Naive B cell (primary cell): ENCODE data around the gene TTC33. TPM values are rescaled to one million over a fixed set of nuclear protein-coding genes. Genes with fewer than 3 reads are reported as not detected.
A peak's percentile ranks its signal among the peaks of the same experiment; 100 is the strongest.
"Not testable (repeated sequence)": the region's sequence is repeated elsewhere in the genome, so short reads cannot be mapped to it uniquely, and the experiment has no call there.

Experiments
- ATAC-seq, 2 donors: fragments of 150-1000 bp; cut with Tn5 transposase; 2 replicates each; pipeline ENCODE4 v1.10.0; 2021; ENCODE audit warnings: low read depth in 2 of 2, mild to moderate bottlenecking in 2 of 2, moderate library complexity in 2 of 2
- DNase-seq: peaks from one replicate; pipeline ENCODE4 v3.0.0; 2022
- H3K27ac Mint-ChIP-seq, 6 donors: one replicate each; pipeline ENCODE4 v1.8.0; 2020 to 2022; ENCODE audit warnings: mild to moderate bottlenecking in 6 of 6, mixed read lengths in 6 of 6, moderate library complexity in 5 of 6, inconsistent platforms in 2 of 6
- H3K27me3 Mint-ChIP-seq, 3 donors: one replicate each; pipeline ENCODE4 v1.8.0; 2021 to 2022; ENCODE audit warnings: mixed read lengths in 3 of 3, mild to moderate bottlenecking in 1 of 3
- H3K36me3 Mint-ChIP-seq, 2 donors: one replicate each; pipeline ENCODE4 v1.8.0; 2020 to 2022; ENCODE audit warnings: mixed read lengths in 2 of 2, inconsistent platforms in 1 of 2, mild to moderate bottlenecking in 1 of 2
- H3K4me1 Mint-ChIP-seq, 3 donors: one replicate each; pipeline ENCODE4 v1.8.0; 2020 to 2022; ENCODE audit warnings: mixed read lengths in 3 of 3, inconsistent platforms in 1 of 3, mild to moderate bottlenecking in 1 of 3, moderate library complexity in 1 of 3
- H3K4me3 Mint-ChIP-seq, 8 donors: one replicate each; pipeline ENCODE4 v1.8.0; 2020 to 2022; ENCODE audit warnings: mild to moderate bottlenecking in 8 of 8, mixed read lengths in 8 of 8, moderate library complexity in 8 of 8, inconsistent platforms in 2 of 8
- H3K9me3 Mint-ChIP-seq, 7 donors: one replicate each; pipeline ENCODE4 v1.8.0; 2020 to 2022; ENCODE audit warnings: mixed read lengths in 7 of 7, mild to moderate bottlenecking in 5 of 7, inconsistent platforms in 2 of 7, moderate library complexity in 1 of 7
- polyA plus RNA-seq, 6 donors: library from polyadenylated mRNA; unstranded; fragments of 300-500 nt; fragmentation: Illumina TruSeq; gene quantifications; one replicate each; pipeline ENCODE4 v1.2.3, GENCODE V29; 2021; ENCODE audit warnings: low read depth in 6 of 6

Gene TTC33
- polyA plus RNA-seq, 6 donors from 2014 or later, result 14.6 to 21.6 (median 18.9) TPM

DNA sequence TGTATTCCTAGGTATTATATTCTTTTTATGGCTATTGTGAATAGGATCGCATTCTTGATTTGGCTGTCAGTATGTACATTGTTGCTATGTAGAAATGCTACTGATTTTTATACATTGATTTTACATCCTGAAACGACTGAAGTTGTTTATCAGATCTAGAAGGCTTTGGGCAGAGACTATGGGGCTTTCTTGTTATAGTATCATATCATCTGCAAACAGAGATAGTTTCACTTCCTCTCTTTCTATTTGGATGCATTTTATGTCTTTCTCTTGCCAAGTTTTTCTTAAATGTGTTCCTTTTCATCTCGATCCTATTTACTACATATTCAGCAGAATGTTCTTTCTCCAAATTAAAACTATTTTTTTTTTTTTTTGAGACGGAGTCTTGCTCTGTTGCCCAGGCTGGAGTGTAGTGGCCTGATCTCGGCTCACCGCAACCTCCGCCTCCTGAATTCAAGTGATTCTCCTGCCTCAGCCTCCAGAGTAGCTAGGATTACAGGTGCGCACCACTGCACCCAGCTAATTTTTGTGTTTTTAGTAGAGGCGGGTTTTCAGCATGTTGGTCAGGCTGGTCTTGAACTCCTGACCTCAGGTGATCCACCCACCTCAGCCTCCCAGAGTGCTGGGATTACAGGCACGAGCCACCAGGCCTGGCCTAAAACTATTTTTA lies 163.9 kb downstream of the TTC33 start:
- peak overlapping the region; percentile 74 to 98 (median 94) for H3K27ac Mint-ChIP-seq

GRCh38 chr5:40587376-40587775 lies 168.4 kb downstream of the TTC33 start:
- H3K27me3 Mint-ChIP-seq, result no peaks in the 10 kb centered on the region
- H3K9me3 Mint-ChIP-seq, result peaks cover 0 to 10% (median 4%) of the 10 kb centered on the region in 7 donors
- H3K36me3 Mint-ChIP-seq, result peaks cover 0 to 4% of the 10 kb centered on the region in 2 donors
- no peak overlapping the region for H3K4me3 Mint-ChIP-seq
- DNase-seq (no peak), ATAC-seq (no peak)
- H3K27ac Mint-ChIP-seq, result no peak overlapping the region
- peaks cover 20 to 32% (median 32%) of the 10 kb centered on the region in 3 donors for H3K4me1 Mint-ChIP-seq

More for the DNA sequence above, 163.9 kb downstream of the TTC33 start:
- Mint-ChIP-seq H3K4me3 (peak overlapping the region in 7 of 8 donors; percentile 37 to 76 (median 69)), H3K4me1 (peaks cover 20 to 43% (median 32%) of the 10 kb centered on the region in 3 donors)
- not testable (repeated sequence) for H3K36me3 Mint-ChIP-seq, H3K27me3 Mint-ChIP-seq, H3K9me3 Mint-ChIP-seq
- ATAC-seq (peak; percentile 96), DNase-seq (peak; percentile 64)

DNA sequence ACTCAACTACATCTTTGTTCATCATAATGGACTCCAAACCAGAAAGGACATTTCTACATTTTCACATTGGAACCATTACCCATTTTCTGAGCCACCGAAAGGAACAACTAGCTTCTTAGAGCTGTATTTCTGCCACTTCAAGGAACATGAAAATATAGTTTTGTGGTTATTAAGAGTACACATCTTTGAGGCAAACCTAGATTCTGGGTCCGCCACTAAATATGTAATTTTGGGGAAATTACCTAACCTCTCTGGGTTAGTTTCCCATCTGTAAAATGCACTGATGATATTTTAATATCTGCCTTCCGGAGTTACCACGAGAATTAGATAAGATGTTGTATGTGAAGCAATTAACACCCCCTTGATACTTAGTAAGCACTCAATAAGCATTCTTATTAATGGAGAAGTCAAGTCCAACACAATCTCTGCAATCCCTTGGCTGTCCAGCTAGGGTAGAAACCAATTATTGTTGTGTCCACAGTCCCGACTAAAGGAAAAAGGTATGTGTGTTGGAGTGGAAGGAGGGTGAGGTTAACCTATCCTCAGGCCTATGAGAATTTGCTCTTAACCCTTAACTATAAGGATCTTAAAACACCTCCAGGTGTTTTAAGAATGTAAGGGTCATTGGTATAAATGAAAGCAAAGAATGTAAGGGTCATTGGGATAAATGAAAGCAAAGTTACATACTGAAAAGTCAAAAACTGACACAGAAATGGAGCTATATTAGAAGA lies 170.1 kb downstream of the TTC33 start:
- Mint-ChIP-seq H3K27me3 (no peaks in the 10 kb centered on the region), H3K4me1 (peaks cover 5 to 16% (median 16%) of the 10 kb centered on the region in 3 donors), H3K4me3 (no peak overlapping the region), H3K27ac (peak overlapping the region in 2 of 6 donors; percentile 5 to 27), H3K36me3 (peaks cover 0 to 4% of the 10 kb centered on the region in 2 donors), H3K9me3 (peaks cover 0 to 6% (median 1%) of the 10 kb centered on the region in 7 donors)
- DNase-seq (no peak), ATAC-seq (no peak)

- Mint-ChIP-seq H3K27me3 (no peaks in the 10 kb centered on the region), H3K4me1 (peaks cover 5 to 18% (median 17%) of the 10 kb centered on the region in 3 donors), H3K27ac (no peak overlapping the region)
Measured at GRCh38 chr5:40584054-40584453, 171.7 kb downstream of the TTC33 start.

DNA sequence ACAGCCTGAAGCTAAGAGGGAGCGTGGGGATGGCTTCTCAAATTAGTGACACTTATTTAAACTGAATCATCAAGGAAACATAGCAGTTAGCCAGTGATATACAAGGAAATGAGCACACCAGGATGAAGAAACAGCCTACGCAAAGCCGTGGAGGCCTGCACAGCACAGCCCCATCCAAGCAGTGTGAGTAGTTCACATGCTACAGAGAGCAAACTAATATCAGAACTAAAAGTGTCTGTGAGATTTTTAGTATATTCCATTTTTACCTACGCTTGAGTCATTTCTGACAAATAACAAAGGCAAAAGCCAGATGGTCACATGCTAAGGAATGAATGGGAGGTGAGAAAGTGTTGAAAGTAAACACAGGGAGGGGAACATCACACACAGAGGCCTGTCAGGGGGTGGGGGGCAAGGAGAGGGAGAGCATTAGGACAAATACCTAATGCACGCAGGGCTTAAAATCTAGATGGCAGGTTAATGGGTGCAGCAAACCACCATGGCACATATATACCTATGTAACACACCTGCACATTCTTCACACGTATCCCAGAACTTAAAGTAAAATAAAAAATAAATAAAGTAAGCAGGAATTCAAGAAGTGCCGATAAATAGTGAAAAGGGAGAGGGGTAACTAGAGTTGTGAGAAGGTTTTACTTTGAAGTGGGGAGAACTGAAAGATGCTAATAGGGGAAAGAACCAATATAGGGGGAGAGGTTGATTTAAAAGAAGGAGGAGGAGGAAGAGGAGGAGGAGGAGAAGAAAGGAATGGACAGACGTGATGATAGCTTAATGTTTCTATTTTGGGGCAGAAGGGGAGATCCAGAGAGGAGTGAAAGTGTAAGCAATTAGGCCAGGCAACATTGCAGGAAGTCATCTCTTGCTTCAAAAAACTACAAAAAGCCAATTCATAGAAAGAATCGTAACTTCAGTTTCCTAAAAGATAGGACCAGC lies 177.0 kb downstream of the TTC33 start:
- Mint-ChIP-seq H3K36me3 (no peaks in the 10 kb centered on the region), H3K4me3 (peak overlapping the region in 7 of 8 donors; percentile 18 to 58 (median 32))
- peak; percentile 80 to 81 for ATAC-seq

More at GRCh38 chr5:40584054-40584453, 171.7 kb downstream of the TTC33 start:
- no peaks in the 10 kb centered on the region for H3K36me3 Mint-ChIP-seq
- ATAC-seq, result no peak
- H3K9me3 Mint-ChIP-seq, result peaks cover 0 to 2% (median 0%) of the 10 kb centered on the region in 7 donors
- H3K4me3 Mint-ChIP-seq, result no peak overlapping the region
- no peak for DNase-seq

DNA sequence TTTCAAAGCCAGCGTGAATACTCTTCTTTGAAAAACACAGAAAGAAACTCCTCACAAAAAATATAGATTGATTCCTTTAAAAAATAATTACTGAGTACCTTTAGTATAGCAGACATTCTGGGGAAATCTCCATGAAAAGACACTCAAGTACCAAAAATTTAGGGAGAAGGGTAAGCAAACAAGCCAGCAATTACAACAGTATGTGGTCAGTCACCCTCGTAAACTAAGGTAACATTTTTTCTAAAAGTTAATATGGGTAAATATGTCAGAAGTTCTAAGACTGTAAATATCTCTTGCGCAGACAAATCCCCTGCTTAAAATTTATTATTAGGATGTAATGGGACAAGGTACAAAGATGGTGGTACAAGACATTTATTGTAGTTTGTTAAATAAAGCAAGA lies 178.0 kb downstream of the TTC33 start:
- no peak overlapping the region for H3K4me3 Mint-ChIP-seq
- no peaks in the 10 kb centered on the region for H3K9me3 Mint-ChIP-seq
- H3K27ac Mint-ChIP-seq, result no peak overlapping the region
- H3K27me3 Mint-ChIP-seq, result no peaks in the 10 kb centered on the region
- DNase-seq (no peak), ATAC-seq (no peak)
- no peaks in the 10 kb centered on the region for H3K36me3 Mint-ChIP-seq
- H3K4me1 Mint-ChIP-seq, result peaks cover 13 to 19% (median 16%) of the 10 kb centered on the region in 3 donors

More for the DNA sequence above, 177.0 kb downstream of the TTC33 start:
- Mint-ChIP-seq H3K4me1 (peaks cover 13 to 19% (median 16%) of the 10 kb centered on the region in 3 donors), H3K9me3 (no peaks in the 10 kb centered on the region), H3K27me3 (no peaks in the 10 kb centered on the region), H3K27ac (peak overlapping the region in 5 of 6 donors; percentile 9 to 83 (median 56))
- DNase-seq, result no peak

- DNase-seq, result no peak
- H3K4me3 Mint-ChIP-seq, result no peak overlapping the region
- peaks cover 18 to 26% (median 25%) of the 10 kb centered on the region in 3 donors for H3K4me1 Mint-ChIP-seq
- H3K27me3 Mint-ChIP-seq, result no peaks in the 10 kb centered on the region
- no peak for ATAC-seq
- no peaks in the 10 kb centered on the region for H3K36me3 Mint-ChIP-seq
- H3K9me3 Mint-ChIP-seq, result peaks cover 0 to 2% (median 0%) of the 10 kb centered on the region in 7 donors
- H3K27ac Mint-ChIP-seq, result no peak overlapping the region
Measured at GRCh38 chr5:40575921-40576320, 179.8 kb downstream of the TTC33 start.

DNA sequence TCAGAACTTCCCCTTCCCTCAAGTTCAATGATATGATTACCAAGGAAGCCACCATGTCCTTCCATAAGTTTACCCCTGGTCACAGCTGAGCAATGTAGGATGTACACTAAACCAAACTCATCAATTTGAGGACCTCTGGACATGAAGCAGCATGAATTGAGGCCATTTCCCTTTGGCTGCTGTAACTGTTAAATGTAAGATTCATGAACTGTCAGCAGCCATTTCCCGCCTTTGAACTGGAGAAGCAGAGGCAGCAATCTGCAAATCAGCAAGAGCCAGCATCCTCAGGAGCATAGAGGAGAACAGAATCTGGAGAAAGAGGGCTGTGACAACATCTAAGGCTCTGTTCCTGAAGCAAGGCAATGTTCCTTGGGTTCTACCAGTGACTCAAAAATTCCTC lies 180.3 kb downstream of the TTC33 start:
- Mint-ChIP-seq H3K27ac (no peak overlapping the region), H3K4me1 (peaks cover 23 to 27% (median 27%) of the 10 kb centered on the region in 3 donors), H3K36me3 (no peaks in the 10 kb centered on the region), H3K27me3 (no peaks in the 10 kb centered on the region), H3K9me3 (peaks cover 0 to 2% (median 0%) of the 10 kb centered on the region in 7 donors), H3K4me3 (no peak overlapping the region)
- DNase-seq (no peak), ATAC-seq (no peak)

DNA sequence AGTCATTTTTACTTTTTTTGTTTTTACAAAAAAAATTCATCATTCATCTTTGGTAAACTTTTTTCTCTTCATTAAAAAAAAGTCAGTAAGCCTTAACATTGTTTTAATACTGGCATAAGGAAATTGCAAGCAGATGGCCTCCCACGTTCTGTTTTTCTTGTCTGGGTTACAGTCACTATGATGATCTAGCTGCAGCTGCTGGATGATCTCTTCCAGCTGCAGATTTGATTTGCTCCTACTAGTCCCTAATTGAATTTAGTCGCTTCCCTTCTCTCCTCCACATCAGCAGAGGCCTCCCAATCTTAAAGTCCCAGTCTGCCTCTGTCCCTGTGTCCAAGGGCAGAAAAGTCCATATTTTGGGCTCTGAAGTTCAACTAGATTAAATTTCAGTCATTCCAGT lies 182.8 kb downstream of the TTC33 start:
- DNase-seq (no peak), ATAC-seq (no peak)
- no peaks in the 10 kb centered on the region for H3K27me3 Mint-ChIP-seq
- H3K4me3 Mint-ChIP-seq, result no peak overlapping the region
- H3K4me1 Mint-ChIP-seq, result peaks cover 16 to 30% (median 30%) of the 10 kb centered on the region in 3 donors
- H3K9me3 Mint-ChIP-seq, result peaks cover 0 to 2% (median 0%) of the 10 kb centered on the region in 7 donors
- no peak overlapping the region for H3K27ac Mint-ChIP-seq
- no peaks in the 10 kb centered on the region for H3K36me3 Mint-ChIP-seq

GRCh38 chr5:40572391-40572790 lies 183.4 kb downstream of the TTC33 start:
- ATAC-seq, result no peak
- no peaks in the 10 kb centered on the region for H3K27me3 Mint-ChIP-seq
- peaks cover 0 to 2% (median 0%) of the 10 kb centered on the region in 7 donors for H3K9me3 Mint-ChIP-seq

DNA sequence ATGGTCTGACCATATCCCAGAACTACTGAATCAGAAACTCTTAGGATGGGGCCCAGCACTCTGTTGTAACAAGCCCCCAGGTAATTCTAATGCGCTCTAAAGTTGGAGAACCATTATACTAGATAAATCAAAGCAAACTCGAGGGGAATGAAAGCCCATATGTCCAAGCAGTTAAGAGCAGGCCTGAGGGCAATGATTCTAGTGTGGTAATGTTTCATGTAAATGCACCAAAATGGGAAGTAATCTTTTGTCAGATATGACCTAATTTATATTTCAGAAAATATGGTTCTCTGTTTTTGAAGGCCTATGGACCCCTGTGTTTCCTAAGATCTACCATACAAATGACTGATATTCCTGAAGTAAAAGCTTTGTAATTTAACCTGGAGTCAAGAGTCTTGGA lies 184.0 kb downstream of the TTC33 start:
- Mint-ChIP-seq H3K27ac (peak overlapping the region in 1 of 6 donors; percentile 46), H3K4me1 (peaks cover 16 to 30% (median 30%) of the 10 kb centered on the region in 3 donors), H3K4me3 (no peak overlapping the region), H3K27me3 (no peaks in the 10 kb centered on the region), H3K9me3 (peaks cover 0 to 2% (median 0%) of the 10 kb centered on the region in 7 donors), H3K36me3 (no peaks in the 10 kb centered on the region)
- DNase-seq (no peak), ATAC-seq (no peak)

More at GRCh38 chr5:40572391-40572790, 183.4 kb downstream of the TTC33 start:
- Mint-ChIP-seq H3K4me3 (no peak overlapping the region), H3K4me1 (peaks cover 16 to 30% (median 30%) of the 10 kb centered on the region in 3 donors), H3K27ac (no peak overlapping the region), H3K36me3 (no peaks in the 10 kb centered on the region)
- DNase-seq, result no peak

- Mint-ChIP-seq H3K9me3 (peaks cover 0 to 2% (median 0%) of the 10 kb centered on the region in 7 donors), H3K27me3 (peaks cover 0 to 6% (median 0%) of the 10 kb centered on the region in 3 donors), H3K27ac (peak overlapping the region in 3 of 6 donors; percentile 11 to 36 (median 24)), H3K4me3 (peak overlapping the region in 7 of 8 donors; percentile 21 to 81 (median 59)), H3K4me1 (peaks cover 16 to 30% (median 30%) of the 10 kb centered on the region in 3 donors), H3K36me3 (no peaks in the 10 kb centered on the region)
- ATAC-seq (peak; percentile 68 to 69), DNase-seq (no peak)
Measured at GRCh38 chr5:40570408-40571129, 185.2 kb downstream of the TTC33 start.
